Putamen (tissue), 1 donor: ENCODE results near the gene AMOTL2.

Source experiments
- DNase-seq: peaks from one replicate; pipeline ENCODE4 v3.0.0-alpha.2; 2016; ENCODE audit warnings: low spot score

Gene AMOTL2

DNA sequence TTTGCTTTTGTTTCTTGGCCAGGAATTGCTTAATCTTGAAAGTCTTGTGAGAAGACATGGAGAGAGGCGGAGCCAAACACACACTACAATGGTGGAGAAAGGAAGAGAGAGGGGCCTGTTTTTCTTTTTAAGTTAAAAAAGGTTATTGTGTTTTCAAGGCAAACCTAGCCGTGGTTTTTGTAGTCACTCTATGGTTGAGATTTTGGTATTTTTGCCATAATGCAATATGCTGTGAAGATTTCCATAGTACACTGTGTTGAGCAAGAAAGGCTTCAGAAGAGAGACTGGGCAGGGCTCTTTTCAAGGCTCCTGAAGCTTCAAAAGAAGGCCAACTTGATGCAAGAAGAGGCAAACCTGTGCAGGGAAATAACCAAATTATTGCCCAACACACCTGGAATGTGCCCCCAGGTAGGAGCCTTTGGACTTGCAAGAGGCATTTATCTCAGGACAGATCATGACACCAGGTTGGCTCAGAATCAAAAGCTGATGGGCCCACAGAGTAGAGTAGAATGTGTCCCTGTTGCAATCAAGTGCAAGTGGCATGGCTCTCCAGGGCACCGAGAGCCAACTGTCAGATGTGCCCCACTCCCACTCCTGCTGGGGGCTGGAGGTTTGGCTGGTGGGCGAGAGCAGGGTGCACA, 22.1 kb downstream of the AMOTL2 start:
- DNase-seq, result no peak

DNA sequence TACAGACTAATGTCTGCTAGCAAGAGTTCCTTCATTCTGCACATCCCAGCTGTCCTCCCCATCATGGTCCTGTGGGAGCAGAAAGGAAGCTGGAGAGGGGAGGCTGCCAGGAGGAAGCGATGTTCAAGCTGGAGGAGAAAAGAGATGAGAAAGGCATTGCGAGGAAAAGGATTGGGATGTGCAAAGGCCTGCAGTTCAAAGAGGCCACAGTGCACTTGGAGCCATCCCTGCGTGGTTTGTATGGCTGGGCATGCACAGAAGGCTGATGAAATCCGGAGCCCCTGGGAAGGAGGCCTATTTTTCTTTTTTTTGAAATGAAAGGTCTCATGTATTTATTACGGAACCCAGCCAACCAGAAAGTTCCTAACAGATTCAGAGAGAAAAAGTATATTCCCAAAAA, 22.8 kb downstream of the AMOTL2 start:
- no peak for DNase-seq

DNA sequence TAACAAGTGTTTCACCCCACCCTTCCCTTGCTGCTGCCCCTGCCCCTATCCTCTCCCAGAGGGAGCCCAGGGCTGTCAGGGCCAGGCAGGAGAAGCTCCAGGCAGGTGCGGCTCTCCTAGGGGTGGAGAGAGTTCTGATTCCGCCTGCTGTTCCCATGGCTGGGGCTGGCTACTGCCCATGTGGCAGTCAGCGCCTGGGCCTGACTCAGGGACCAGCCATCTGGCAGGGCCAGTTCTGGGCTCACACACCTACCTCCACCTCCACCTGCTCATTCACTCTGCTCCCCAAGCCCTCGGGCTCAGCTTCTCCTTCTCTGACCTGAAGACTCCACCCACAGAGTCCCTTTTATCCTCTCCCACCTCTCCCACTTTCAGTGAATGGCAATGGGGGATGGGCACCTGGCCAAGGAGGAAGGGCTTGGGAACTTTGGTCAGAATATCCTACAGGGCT, 23.4 kb downstream of the AMOTL2 start:
- DNase-seq, result no peak

DNA sequence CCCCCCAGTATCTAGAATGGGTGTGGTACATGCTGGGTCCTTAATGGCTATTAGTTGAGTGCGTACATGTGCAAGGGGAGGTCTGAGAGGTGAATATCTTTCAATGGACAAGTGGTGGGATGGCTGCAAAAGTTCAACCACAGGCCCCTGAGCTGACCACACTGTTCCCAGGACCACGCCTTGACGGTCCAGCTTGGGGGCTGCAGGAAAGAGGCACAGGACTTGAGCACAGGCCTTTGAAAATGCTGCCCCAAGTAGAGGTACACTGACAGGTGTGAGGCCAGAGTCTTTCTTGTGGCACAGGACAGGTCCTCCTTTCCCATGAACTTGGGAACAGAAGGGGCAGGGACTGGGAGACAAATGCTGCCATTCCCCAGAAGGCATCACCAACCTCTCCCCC, 24.0 kb downstream of the AMOTL2 start:
- DNase-seq, result no peak

DNA sequence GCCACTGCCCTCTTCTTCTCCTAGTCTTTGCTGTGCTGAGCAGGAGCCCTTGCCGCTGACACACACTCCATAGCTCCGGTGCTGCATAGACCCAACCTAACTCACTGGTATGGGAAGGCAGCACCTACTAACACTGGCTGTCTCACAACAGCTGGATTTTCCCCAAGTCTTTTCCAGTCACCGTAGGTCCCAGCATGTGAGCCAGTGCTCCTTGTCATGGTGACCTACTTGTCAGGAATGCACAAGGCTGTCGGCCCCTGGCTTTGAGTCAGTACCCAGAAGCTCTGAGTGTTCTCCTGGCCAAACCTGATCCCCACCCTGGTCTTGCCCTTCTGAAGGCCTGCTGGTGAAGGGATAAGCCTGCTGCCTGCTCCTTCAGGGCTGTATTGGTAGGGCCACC, 25.7 kb downstream of the AMOTL2 start:
- no peak for DNase-seq

DNA sequence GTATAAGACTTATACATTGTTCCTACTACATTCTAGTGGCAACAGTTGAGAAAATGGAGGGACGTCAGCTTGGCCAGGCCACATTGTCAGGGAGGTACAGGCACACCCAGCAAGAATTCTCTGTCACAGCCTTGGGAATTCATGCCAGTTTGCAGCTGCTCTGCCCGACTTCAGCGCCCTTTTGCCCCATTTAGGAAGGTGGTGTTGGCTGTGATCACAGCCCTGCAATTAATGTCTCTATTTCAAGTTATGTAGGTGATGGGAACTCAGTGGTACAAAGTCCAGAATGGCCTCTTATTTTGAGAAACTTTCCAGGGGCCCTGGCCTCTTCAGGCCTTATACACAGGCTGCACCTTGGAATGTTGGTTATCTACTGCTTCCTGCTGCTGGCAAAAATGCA, 26.7 kb downstream of the AMOTL2 start:
- DNase-seq, result no peak

DNA sequence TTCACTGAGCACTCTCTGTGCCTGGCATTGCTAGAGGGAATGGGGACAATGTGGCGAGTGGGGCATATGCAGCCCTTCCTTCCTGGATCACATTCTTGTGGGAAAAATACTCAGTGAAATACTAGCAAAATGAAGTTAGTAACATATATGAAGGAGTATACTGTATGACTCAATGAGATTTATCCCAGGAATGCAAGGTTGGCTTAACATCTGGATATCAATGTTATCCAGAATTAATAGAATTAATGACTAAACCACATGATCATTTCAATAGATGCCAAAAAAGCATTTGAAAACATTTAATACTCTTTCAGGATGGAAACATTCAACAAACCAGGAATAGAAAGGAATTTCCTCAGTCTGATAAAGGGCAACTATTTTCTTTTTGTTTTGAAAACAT, 27.5 kb downstream of the AMOTL2 start:
- no peak for DNase-seq

DNA sequence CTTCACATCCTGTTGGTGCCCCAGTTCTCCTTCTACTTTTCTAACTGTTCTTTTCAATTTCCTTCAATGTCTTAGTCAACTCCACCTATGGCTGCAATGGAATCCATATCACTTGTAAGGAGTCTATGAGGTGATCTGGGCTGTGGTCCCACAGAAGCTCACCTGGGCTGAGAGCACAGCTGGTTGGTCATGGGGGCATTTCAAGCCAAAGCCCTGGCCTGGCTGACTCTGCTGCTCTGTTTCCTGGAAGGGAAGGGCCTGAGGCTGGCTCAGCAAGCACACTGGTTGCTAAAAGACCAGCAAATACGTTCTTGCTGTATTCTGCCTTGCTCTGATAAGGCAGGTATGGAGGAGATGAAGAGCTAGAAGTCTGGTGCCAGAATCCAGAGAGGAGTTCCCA, 29.0 kb downstream of the AMOTL2 start:
- no peak for DNase-seq

DNA sequence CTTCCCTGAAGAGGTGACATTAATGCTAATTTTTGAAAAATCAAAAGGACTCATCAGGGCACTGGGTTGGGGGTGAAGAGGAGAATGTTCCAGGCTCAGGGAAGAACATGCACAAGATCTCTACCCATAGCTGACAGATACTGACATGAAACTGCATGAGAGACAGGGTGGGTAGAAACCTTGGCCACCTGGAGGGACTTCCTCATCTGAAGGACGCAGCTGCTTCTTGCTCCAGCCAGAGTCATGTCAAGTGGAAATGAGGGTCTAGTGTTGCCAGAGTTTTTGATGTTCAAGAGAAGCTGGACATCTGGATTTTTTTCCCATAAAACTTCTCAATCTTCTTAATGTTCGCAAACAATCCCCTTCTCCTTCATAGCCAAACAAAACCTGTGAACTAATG, 29.7 kb downstream of the AMOTL2 start:
- no peak for DNase-seq

DNA sequence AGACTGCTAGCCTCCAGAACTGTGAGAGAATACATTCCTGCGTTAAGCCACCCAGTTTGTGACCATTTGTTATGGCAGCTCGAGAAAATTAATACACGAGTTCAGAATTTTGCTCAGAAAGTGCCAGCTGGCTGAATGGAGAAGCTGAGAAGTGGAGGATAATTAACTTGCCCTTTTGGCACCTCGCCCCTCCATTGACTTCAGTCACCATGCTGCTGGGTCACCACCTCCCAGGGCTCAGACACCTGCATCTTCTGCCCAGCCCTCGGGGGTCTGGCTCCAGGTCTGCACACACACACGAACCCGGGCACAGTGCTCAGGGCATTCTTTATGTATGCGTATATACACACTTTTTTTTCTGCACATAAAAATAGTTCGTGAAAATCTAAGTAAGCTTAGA, 32.0 kb downstream of the AMOTL2 start:
- no peak for DNase-seq

DNA sequence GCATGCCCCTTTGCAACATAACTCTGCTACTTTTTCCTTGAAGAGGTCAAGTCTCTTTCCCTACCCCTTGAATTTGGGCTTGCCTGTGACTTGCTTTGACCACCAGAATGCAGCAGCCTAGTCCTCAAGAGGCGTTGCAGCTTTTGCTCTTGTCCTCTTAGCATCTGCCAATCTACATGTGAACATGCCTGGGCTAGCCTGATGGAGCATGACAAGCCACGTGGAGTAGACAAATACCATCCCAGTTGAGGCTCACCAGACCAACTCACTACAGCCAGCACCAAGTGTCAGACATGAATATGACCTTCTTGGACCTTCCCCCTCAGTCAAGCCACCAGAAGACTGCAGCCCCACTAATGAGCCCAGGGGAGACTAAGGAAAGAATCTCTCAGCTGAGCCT, 32.9 kb downstream of the AMOTL2 start:
- DNase-seq, result no peak

DNA sequence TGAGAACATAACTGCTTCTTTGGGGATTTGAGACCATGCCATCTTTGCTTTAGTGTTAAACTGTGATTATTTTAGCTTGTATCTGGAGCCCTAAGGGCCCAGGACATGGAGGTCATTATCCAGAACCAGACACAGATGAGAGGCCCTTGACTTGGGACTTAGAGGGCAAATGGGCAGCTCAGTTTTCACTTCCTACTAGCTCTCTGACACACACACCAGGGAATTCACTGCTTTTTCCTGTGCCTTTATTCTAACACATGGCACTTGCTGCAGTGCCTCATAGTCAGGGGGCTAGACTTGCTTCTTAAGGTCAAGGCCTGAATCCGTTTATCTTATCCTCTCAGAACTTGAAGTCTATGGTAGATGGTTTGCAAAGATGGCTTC, 33.3 kb downstream of the AMOTL2 start:
- DNase-seq, result no peak

DNA sequence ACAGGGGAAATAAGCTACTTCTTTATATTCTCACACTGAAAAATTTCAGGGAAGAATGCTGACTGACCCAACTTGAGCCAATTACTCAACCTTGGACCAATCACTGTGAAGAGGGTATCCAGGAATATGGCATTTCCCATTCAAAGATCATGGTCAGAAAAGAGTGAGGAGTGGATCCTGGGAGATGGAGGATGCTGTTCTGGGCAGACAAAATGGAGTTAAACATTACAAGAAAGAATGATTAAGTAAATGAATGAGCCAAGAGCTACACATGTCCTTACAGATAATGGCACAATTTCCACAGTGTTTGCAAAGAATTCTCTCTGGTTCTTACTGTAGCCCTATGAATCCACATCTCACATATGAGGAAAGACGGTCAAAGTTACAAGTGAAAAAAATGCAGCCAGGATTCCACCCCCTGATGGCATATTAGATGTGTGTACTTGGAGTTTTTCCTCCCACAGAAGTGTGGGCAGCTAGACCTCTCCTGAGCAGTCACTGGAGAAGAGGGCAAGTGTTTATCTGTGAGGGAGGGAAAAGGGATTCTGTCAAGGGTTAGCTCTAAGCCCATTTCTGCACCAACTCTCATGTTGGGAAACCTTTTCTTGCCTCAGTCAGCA, 33.8 kb downstream of the AMOTL2 start:
- DNase-seq, result no peak

DNA sequence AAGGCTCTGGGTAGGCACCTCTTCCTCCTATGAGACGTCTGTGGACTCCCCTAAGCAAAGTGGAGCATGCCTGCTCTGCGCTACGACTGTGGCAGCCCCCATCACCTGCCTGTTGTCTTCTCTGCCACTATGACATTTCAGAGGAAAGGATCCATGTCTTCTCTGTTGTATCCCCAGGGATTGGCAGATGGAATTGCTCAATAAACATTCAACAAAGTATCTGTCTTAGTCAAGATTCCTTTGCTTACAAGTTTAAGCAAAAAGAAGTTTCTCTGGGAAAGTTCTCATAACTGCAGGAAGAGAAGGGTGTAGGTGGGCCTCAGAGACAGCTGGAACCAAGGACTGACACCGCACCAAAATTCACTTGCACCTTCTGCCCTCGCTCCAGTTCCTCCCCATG, 34.3 kb downstream of the AMOTL2 start:
- no peak for DNase-seq

DNA sequence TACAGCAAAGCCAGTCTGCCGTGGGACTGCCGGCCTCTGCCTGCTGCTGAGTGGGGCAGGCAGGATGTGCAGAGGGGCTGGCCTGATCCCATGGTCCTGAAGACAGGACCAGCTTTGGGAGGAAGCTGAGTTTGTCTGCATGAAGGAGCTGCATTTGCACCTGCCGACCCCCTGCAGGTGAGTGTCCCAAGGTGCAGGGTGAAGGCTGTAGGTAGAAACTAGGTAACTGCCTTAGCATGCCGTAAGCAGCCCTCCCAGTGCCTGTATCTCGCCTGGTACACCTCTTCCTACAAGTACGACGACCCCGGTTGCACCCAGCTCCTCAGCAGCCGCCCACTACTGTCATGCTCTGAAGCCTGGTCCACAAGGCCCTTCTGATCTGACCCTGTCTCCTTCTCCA, 34.9 kb downstream of the AMOTL2 start:
- no peak for DNase-seq

DNA sequence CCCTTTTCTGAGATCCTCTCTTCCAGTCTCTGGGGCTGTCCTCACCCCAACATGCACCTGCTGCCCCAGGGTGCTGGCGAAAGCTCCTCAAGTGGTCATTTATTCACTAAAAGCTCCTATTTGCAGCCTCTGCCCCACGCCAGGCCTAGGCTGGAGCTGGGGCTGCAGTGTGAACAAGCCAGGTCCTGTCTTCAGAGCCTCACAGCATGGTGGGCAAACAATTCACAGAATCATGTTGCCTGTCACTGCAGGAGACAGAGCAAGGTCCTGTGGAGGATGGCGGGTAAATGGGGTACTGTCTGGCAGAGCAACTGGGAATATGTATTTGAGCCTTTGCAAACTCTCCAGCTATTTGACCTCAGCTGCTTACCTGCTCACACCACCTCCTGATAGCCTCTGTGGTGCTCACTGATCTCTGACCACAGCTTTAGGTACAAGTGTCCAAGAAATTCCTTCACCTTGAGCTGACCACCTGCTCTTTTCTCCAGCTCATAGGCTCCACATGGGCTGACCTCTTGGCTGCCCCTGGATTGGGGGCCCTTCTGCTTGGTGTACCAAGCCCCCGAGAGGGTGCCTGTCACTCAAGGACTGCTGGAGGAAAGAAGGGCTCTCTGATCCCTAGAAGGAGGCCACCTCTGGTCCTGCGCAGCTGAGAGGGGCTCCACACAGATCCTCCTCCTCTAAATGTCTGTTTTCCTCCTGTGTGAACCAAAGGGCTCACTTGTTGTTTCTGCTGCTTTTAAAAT, 35.6 kb downstream of the AMOTL2 start:
- DNase-seq, result no peak

DNA sequence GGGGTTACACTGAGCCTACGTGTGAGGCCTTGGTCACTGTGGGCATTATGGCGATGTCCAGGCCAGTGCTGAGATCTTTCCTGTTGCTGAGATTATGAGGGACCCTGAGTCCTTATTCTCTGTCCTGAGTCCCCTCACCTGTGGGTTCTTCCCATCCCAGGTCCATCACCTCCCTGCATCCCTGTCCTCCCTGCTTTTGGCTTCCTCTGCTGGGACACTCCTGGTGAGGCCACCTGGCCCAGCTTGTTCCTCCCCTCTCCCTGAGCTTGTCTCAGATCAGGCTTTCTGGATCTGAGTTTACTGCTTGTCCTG, 36.1 kb downstream of the AMOTL2 start:
- DNase-seq, result no peak

DNA sequence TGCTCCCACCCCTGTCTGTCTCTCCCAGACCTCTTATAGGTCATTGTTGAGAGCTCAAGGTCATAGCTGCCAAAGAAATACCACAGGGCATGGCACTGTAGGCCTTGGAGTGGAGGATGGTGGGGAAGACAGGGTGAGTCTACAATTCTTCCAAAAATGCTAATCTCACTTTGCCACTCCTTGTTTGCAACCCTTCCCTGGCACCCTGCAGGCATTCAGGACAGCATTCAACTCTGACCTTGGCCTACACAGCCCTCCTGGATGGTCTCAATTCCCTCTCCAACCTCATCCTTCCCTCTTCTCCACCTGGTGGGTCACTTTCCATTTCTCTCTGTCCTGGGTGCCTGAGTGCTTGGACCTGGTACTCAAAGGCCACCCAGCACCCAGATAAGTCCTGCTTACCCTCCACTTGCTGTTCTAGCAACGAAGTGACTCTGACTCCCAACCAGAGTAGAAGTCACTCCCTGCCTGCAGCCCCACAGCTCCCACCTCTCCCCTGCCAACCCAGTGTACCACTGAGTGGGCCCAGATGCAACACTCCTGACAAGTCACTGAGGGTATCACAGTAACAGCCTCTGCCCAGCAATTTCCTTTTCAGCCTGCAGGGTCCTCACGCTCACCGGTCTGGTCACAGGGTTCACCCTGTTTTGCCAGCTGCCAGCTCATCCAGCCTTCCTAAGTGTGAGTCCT, 36.6 kb downstream of the AMOTL2 start:
- no peak for DNase-seq

DNA sequence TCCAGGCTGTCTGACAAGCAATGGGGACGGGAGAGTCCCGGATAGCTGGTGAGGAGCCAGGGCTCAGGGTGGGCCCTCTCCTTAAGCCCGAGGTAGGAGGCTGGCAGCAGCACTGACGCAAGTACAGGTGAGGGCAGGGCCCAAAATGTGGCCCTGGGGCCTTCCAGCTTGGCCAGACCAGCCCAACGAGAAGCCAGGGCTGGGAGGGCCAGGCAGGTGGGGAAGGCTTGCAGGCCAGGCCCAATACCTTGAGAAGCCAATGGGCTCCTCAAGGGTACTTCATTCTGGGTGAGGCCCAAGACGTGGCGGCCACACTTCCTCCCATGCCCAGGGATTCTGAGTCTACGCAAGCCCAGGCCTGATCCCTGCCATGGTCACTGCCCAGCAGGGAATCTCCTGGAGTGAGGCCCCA, 37.2 kb downstream of the AMOTL2 start:
- no peak for DNase-seq

DNA sequence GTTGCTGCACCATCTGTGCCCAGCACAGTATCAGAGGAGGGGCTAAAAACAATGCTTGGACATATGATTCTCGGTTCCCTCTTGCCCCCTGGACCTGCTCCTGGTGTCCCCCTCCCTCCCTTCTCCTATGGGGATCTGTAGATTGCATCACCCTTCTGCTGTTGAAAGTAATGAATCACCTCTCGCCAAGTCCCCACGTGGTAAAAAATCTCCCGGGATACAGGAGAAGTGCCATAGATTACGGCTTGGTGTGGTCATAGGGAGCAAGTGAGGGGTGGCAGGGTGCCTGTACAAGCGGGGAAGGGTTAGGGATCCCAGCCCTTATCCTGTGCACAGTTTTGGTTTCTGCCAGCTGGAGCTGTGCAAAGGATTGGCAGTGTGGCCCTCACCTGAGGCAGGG, 37.7 kb downstream of the AMOTL2 start:
- DNase-seq, result no peak

DNA sequence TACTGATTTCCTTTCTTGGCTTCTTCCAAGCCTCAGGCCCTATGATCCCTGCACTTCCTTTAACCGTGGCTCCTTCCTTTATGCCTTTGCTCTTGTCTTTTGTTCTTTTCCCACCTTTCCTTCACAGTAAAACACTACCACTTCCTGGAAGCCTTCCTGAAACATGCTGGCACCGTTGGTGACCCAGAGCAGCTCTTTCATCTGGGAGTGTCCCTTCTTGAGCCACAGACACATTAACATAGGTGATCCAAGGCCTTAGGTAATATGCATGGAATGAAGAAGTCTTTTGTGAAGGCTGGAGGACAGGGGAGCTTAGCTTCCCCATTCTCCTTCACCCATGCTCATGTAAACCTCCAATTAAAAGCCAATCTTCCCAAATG, 39.4 kb downstream of the AMOTL2 start:
- no peak for DNase-seq

DNA sequence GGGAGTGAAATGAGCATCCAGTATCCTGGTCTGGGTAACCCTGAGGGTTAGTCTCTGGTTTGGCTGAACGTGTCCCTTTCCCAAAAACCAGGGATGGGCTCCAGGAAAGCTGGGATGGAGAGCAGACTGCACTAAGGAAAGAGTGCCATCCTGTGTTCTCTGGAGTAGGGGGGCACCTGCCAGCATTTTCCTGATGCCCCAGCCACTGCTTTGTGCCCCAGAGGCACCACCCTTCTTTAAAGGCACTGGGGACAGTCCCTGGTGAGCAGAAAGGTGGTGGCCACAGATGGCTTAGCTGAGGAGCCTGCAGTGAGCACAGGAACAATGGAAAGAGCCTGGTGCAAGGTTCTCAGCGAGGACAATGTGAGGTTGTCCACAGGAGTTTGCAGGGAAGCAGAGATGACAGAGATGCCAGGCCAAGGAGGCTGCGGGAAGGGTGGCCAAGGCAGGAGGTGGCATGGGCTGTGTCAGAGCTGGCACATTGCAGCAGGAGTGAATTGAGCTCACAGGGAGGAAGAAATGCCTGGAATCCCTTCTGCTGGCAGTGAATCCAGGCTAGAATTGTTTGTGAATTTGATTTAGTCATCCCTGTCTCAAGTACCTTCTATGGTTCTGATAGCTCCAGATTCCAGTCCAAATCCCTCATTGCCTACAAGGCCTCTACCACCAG, 39.9 kb downstream of the AMOTL2 start:
- no peak for DNase-seq
